Tibial nerve (tissue), 4 donors: Measurements from ENCODE around the gene TPK1. TPM values are rescaled to one million over a fixed set of nuclear protein-coding genes. Genes with fewer than 3 reads are reported as not detected.

Source experiments
- DNase-seq, 2 donors: peaks; one replicate each; pipeline ENCODE4 v3.0.0-alpha.2; 2019; ENCODE audit warnings: low spot score in 2 of 2
- H3K27ac ChIP-seq, 4 donors: fragments of 200-600 bp; sonication (generic) in 3 of 4; one replicate each; pipeline ENCODE4 v1.5.1; 2017 to 2019; ENCODE audit warnings: mild to moderate bottlenecking in 1 of 4
- H3K27me3 ChIP-seq, 2 donors: fragments of 200-600 bp; sonication (generic) in 1 of 2; one replicate each; pipeline versions ENCODE4 v1.5.1 to v1.6.0; 2017 to 2019
- H3K36me3 ChIP-seq, 3 donors: fragments of 200-600 bp; sonication (generic); one replicate each; pipeline ENCODE4 v1.5.1; 2018 to 2019
- H3K4me1 ChIP-seq, 4 donors: fragments of 200-600 bp; sonication (generic) in 3 of 4; one replicate each; pipeline ENCODE4 v1.5.1; 2017 to 2019
- H3K4me3 ChIP-seq, 4 donors: fragments of 200-600 bp; sonication (generic) in 3 of 4; one replicate each; pipeline ENCODE4 v1.5.1; 2017 to 2019; ENCODE audit warnings: mild to moderate bottlenecking in 1 of 4, moderate library complexity in 1 of 4
- H3K9me3 ChIP-seq, 4 donors: fragments of 200-600 bp; sonication (generic) in 3 of 4; one replicate each; pipeline ENCODE4 v1.5.1; 2017 to 2019
- EP300 ChIP-seq, 2 donors: sonication (generic); formaldehyde crosslinking; IDR thresholded peaks; one replicate each; pipeline ENCODE4 v1.6.1; 2017; ENCODE audit warnings: antibody characterized with exemption in 2 of 2, mild to moderate bottlenecking in 1 of 2
- POLR2A ChIP-seq, 2 donors: fragments of 450-650 bp; IDR thresholded peaks; one replicate each; pipeline ENCODE4 v1.6.1; 2017; ENCODE audit warnings: antibody characterized with exemption in 2 of 2, mild to moderate bottlenecking in 2 of 2, moderate library complexity in 2 of 2
- WGBS, 2 donors: methylation state at CpG; one replicate each; pipeline ENCODE4 v1.1.5; 2018; 5-methylcytosine and 5-hydroxymethylcytosine counted together
- total RNA-seq, 4 donors: library from RNA; depleted of rRNA; stranded (reverse); fragments of >200 nt; gene quantifications; one replicate each; pipeline ENCODE4 v1.1.0, GENCODE V29; 2016
- TF ChIP-seq, protein P1 (sequence below), 5 experiments: fragments of 200-600 bp in 3 of 5; fragments of 450-650 bp in 2 of 5; sonication (generic) in 3 of 5; IDR thresholded peaks; one replicate each; pipeline ENCODE4 v1.5.1; 2016 to 2019; ENCODE audit warnings: antibody characterized with exemption in 5 of 5, mild to moderate bottlenecking in 3 of 5, moderate library complexity in 2 of 5

TPK1 gene
- 10 to 100 TPM in 2 of 4 donors, 1 to 10 TPM in 2; 4.5 to 18.8 (median 8.3) TPM for total RNA-seq

DNA sequence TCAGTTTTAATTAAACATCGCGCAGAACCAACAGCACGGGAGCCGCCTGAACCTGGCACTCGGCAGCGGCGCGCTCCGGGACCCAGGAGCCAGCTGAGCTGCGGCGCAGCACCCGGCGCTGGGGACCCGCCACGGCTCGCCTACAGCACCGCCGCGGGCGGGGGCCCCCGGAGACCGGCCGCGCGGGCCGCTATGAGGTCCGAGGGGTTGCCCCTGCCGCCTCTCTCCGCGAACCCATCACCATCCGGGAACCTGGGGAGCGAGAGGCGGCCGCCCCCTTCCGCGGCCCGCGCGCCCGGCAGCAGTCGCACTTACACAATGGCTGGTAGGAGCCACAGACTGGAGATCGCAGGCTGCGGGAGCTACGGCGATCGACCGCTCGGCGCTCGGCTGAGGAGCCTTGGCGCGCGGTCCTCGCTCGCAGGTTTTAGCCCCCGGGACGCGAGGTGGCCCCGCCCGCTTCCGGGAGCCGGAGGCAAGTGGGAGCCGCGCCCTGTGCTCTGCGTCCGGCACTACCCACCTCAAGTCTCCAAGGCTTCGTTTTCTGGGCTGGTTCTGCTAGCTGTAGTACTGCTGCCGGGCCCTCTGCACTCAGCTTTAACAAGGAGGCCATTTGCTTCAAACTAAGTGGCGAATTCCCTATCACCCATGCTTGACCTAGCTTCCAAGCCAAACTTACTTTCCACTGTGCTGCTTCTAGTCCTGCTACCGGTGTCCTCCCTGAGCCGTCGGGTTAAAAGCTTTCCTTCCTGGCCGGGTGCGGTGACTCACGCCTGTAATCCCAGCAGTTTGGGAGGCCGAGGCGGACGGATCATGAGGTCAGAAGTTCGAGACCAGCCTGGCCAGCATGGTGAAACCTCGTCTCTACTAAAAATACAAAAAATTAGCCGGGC, at the start of gene TPK1:
TPK1 (minus strand) TSS at position 402 of the 893 bp plus-strand sequence. CDS start 451 bp downstream, outside the sequence.
- H3K27ac ChIP-seq = peak within 1 kb of the TSS; percentile 94 to 98 (median 96)
- DNase-seq = peak; percentile 74 to 77
- TF ChIP-seq EP300 (IDR thresholded peaks at IDR 0.05) (peak; percentile 48 to 94), POLR2A (IDR thresholded peaks at IDR 0.05) (peak; percentile 82 to 88)
- TF ChIP-seq, protein P1, sequence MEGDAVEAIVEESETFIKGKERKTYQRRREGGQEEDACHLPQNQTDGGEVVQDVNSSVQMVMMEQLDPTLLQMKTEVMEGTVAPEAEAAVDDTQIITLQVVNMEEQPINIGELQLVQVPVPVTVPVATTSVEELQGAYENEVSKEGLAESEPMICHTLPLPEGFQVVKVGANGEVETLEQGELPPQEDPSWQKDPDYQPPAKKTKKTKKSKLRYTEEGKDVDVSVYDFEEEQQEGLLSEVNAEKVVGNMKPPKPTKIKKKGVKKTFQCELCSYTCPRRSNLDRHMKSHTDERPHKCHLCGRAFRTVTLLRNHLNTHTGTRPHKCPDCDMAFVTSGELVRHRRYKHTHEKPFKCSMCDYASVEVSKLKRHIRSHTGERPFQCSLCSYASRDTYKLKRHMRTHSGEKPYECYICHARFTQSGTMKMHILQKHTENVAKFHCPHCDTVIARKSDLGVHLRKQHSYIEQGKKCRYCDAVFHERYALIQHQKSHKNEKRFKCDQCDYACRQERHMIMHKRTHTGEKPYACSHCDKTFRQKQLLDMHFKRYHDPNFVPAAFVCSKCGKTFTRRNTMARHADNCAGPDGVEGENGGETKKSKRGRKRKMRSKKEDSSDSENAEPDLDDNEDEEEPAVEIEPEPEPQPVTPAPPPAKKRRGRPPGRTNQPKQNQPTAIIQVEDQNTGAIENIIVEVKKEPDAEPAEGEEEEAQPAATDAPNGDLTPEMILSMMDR (IDR thresholded peaks at IDR 0.05) = peak in 1 of 5 experiments; percentile 35
- no peaks in the 10 kb centered on the region for H3K36me3 ChIP-seq
- peak within 1 kb of the TSS; percentile 74 to 89 (median 80) for H3K4me3 ChIP-seq
- WGBS, 2 donors = 7 to 8% methylated on average over 63 to 69 of the region's 81 CpGs
- peaks cover 0 to 15% (median 0%) of the 10 kb centered on the region in 4 donors for H3K9me3 ChIP-seq
- H3K4me1 ChIP-seq = peaks cover 0 to 25% (median 9%) of the 10 kb centered on the region in 4 donors
- no peaks in the 10 kb centered on the region for H3K27me3 ChIP-seq

DNA sequence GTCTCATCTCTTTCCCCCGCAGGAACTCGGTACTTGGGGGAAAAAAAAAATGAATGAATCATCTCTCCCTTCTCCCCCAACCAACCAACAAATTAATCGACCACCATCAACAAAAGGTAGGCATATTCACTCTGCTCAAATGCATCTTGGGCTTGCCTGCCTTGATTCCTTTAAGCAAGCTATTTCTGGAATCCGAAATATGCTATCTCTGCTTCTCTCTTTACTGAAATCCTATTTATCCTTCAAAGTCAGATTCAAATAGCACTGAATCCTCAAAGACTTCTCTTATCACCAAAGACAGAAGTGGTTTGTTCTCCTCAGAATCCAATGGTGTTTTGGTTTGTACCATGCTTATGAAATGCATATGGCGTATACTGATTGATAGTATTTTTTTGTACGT, 49.6 kb upstream of the TPK1 start:
- no peak overlapping the region for H3K27ac ChIP-seq
- H3K4me3 ChIP-seq = no peak overlapping the region
- TF ChIP-seq, protein P1 (IDR thresholded peaks at IDR 0.05) = no peak
- TF ChIP-seq EP300 (IDR thresholded peaks at IDR 0.05) (no peak), POLR2A (IDR thresholded peaks at IDR 0.05) (no peak)
- no peak for DNase-seq
- no peaks in the 10 kb centered on the region for H3K27me3 ChIP-seq
- no peaks in the 10 kb centered on the region for H3K4me1 ChIP-seq
- 61 to 65% methylated on average over 6 of the region's 6 CpGs for WGBS, 2 donors
- H3K9me3 ChIP-seq = no peaks in the 10 kb centered on the region
- H3K36me3 ChIP-seq = no peaks in the 10 kb centered on the region

DNA sequence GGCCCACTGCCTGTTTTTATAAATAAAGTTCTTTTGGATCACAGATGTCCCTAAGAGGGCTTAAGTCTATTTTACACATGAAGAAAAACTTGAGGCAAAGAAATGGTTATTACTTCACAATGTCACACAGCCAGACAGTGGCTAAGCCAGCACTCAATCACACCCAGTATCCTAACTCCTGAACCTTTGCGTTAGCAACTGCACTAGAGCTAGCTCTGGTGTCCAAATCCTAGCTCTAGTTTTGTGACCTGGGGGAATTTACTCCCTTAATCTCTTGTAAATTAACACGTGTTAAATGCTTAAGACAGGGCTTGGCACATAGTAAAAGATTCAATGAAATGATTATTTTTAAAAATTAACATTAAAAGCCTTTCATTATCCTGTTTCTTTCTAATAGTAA, 49.0 kb upstream of the TPK1 start:
- H3K4me1 ChIP-seq = no peaks in the 10 kb centered on the region
- TF ChIP-seq, protein P1 (IDR thresholded peaks at IDR 0.05) = no peak
- no peak for TF ChIP-seq EP300 (IDR thresholded peaks at IDR 0.05)
- no peak for TF ChIP-seq POLR2A (IDR thresholded peaks at IDR 0.05)
- no peak for DNase-seq
- H3K4me3 ChIP-seq = no peak overlapping the region
- no peaks in the 10 kb centered on the region for H3K27me3 ChIP-seq
- no peaks in the 10 kb centered on the region for H3K9me3 ChIP-seq
- WGBS, 2 donors = 33 to 42% methylated on average over 2 of the region's 2 CpGs
- H3K27ac ChIP-seq = no peak overlapping the region
- H3K36me3 ChIP-seq = no peaks in the 10 kb centered on the region

DNA sequence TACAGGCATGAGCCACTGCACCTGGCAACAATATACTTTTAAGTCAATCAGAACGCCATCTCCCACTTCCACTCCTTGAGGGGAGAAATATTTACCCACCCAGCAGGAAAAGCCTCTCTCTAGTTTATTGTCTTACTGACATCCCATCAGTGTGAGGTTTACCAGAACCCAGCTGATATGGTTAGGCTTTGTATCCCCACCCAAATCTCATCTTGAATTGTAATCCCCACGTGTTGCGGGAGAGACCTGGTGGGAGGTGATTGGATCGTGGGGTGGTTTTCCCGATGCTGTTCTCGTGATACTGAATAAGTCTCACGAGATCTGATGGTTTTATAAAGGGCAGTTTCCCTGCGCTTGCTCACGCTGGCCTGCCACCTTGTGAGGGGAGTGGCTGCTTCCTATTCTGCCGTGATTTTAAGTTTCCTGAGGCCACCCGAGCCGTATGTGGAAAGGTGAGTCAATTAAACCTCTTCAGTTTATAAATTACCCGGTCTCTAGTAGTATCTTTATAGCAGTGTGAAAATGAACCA, 37.5 kb upstream of the TPK1 start:
- H3K4me1 ChIP-seq = no peaks in the 10 kb centered on the region
- no peak overlapping the region for H3K4me3 ChIP-seq
- H3K27me3 ChIP-seq = no peaks in the 10 kb centered on the region
- DNase-seq = no peak
- TF ChIP-seq EP300 (IDR thresholded peaks at IDR 0.05) (no peak), POLR2A (IDR thresholded peaks at IDR 0.05) (no peak)
- TF ChIP-seq, protein P1 (IDR thresholded peaks at IDR 0.05) = no peak
- WGBS, 2 donors = 81 to 88% methylated on average over 13 of the region's 13 CpGs
- no peaks in the 10 kb centered on the region for H3K36me3 ChIP-seq
- no peaks in the 10 kb centered on the region for H3K9me3 ChIP-seq
- H3K27ac ChIP-seq = no peak overlapping the region

DNA sequence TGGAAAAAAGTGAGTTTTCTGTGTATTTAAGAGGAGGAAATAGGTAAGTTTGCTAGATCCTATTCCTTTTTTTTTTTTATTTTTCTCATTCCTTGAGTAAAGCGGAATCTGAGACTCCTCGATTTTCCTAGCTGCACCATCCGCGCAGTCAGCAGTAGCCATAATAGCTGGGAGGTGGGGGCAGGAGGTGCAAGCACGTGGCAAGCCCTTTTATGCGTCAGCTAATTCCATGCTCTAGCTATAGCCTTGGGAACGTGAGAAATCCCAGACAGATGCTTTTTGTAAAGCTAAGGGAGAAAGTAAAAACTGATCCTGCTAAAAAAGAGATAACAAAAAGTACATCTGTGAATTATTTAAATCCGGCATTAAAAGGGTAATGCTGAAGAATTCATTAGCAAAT, 33.2 kb upstream of the TPK1 start:
- TF ChIP-seq, protein P1 (IDR thresholded peaks at IDR 0.05) = no peak
- TF ChIP-seq EP300 (IDR thresholded peaks at IDR 0.05) = no peak
- TF ChIP-seq POLR2A (IDR thresholded peaks at IDR 0.05) = no peak
- Histone ChIP-seq H3K27ac (no peak overlapping the region), H3K4me1 (no peaks in the 10 kb centered on the region), H3K36me3 (no peaks in the 10 kb centered on the region), H3K9me3 (no peaks in the 10 kb centered on the region), H3K4me3 (no peak overlapping the region), H3K27me3 (no peaks in the 10 kb centered on the region)
- WGBS, 2 donors = 63 to 75% methylated on average over 8 of the region's 8 CpGs
- DNase-seq = no peak
